ENCODE data around the gene RASAL3.
"Not testable (repeated sequence)": the region's sequence is repeated elsewhere in the genome, so short reads cannot be mapped to it uniquely, and the experiment has no call there.

RASAL3 gene

DNA sequence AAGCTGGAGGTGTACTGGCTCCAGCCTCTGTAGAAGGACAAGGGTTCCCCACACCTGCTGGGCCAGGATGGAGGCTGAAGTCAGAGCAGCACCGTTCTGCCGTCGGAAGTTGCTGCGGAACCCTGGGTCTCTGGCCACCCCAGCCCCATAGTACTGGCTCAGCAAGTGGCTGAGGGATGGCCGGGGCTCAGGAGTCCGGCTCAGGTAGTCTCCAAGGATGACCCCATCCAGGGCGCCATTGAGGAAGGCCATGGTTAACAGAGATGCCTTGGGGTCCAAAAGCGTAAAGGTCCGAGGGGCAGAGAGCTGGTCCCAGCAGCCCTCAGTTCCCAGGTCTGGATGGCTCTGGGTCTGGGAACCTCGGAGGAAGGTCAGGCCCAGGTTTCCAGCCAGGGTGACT, 11.3 kb upstream of the RASAL3 start:
- in situ Hi-C loops (cut with MboI; ENCODE audit: low pct_unique_long_range_greater_than_20kb, low sequenced_read_pairs) = no loop called here
- DNase-seq = no peak

DNA sequence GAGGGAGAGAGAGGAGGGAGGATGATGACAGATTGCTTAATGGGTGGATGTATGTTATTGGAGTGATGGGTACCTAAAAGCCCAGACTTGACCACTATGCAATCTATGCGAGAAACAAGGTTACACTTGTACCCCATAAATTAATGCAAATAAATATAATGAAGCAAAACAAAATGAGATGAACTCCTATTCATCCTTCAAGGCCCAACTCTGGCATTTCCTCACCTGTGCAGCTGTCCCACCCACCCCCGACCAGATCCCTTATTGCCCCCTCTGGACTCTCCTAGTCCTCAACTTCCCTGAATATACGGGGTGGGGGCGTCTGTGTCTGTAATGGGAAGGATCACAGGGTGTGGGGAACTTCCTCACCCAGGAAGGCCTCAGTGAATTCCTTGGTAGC, 10.8 kb upstream of the RASAL3 start:
- no peak for DNase-seq
- in situ Hi-C loops (cut with MboI; ENCODE audit: low pct_unique_long_range_greater_than_20kb, low sequenced_read_pairs) = no loop called here

DNA sequence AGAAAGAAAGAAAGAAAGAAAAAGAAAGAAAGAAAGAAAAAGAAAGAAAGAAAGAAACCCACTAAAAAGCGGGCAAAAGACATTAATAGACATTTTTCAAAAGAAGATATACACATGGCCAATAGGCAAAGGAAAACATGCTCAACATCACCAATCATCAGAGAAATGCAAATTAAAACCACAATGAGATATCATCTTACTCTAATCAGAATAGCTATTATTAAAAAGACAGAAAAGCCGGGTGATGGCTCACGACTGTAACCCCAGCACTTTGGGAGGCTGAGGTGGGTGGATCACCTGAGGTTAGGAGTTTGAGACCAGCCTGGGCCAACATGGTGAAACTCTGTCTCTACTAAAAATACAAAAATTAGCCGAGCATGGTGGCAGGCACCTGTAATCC, 9.5 kb upstream of the RASAL3 start:
- DNase-seq = not testable (repeated sequence)

DNA sequence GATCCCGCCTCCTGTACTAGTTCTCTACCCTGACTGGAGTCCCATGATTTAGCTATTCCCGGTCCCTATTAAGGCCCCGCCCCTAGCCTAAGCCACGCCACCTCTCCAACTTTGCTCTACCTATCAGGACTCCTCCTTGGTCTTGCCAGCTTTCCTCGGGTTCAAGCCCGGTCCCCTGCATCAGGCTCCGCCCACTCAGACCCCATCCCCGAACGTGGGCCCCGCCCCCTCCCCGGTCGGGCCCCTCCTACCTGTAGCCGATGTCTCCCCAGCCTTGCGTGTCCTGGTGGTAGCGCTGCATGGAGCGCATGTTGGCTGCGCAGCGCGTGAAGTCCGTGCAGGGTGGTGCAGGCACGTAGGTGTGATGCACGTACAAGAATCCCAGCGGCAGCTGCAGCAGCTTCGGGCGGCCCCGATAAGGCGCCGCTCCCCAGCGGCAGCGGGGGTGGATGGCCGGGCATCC, 7.3 kb upstream of the RASAL3 start:
- no peak for DNase-seq
- in situ Hi-C loops (cut with MboI; ENCODE audit: low pct_unique_long_range_greater_than_20kb, low sequenced_read_pairs) = no loop called here

More for the DNA sequence above, 9.5 kb upstream of the RASAL3 start:
- in situ Hi-C loops (cut with MboI; ENCODE audit: low pct_unique_long_range_greater_than_20kb, low sequenced_read_pairs) = not testable (repeated sequence)

DNA sequence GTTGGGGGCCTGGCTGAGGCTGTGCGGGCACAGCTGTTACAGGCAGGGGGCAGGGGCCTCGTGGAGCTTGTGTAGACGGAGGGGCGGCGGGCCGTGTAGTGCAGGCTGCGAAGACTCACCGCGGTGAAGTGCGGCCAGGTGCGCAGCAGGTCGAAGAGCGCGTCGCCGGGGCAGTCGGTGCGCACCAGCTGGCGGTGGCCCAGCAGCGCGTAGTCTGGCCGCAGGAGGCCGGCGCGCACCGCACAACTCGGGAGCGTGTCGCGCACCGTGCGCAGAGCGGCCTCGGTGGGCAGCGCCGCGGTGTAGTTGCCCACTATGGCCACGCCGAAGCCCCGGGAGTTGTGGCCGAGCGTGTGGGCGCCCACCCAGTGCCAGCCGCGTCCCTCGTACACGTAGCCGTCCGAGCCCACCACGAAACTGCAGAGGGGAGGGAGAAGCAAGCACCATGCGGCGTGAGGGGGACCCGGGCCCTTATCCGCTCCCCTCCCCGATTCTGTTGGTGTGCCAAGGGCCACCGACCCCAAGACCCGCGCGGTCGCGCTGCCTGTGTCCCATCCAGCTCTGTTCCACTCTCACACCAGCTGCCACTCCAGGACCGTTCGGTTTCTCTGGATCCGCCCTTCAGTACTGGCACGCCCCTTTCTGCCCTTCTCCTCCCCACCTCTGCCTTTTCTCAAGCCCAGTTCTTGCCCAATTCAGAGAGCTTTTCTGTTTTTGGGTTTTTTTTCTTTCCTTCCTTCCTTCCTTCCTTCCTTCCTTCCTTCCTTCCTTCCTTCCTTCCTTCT, 5.4 kb upstream of the RASAL3 start:
- in situ Hi-C loops (cut with MboI; ENCODE audit: low pct_unique_long_range_greater_than_20kb, low sequenced_read_pairs) = no loop called here
- no peak for DNase-seq

DNA sequence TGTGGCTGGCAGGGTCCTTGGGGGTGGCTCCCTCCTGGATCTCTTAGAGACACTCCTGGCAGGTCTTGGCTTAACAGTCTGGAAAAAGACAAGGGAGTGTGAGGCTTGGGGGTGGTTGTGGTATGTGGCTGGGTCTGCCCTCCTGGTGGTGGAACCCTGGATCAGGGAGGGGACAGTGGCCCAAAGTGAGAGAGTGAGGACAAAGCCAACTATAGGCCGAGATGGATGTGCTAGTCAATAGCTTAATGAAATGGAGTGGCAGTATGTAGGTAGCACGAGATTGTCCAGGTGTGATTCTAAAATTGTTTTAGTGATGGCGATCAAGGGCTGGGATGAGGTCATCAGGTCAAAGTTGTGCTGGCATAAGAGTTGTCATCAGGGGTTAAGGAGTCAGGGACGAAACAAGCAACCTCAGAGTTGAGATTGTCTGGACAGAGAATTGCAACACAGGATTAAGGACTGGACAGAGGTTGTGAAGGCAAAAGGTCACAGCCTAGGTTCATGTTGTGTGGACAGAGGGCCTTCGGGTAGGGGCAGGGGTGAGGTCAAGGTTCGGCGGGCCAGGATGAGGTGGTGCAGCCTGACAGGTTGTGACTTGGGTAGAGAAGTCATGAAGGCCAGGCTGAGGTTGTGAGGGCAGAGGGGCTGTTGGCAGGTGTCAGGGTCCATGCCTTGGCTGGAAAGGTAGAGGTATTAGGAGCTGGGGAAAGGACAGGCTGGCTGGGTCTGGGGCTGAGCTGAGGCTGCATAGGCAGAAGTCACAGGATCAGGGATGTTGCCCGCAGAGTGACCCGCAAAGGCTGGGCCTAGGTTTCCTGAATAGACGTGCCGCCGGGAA, 4.5 kb upstream of the RASAL3 start:
- in situ Hi-C loops (cut with MboI; ENCODE audit: low pct_unique_long_range_greater_than_20kb, low sequenced_read_pairs) = no loop called here

DNA sequence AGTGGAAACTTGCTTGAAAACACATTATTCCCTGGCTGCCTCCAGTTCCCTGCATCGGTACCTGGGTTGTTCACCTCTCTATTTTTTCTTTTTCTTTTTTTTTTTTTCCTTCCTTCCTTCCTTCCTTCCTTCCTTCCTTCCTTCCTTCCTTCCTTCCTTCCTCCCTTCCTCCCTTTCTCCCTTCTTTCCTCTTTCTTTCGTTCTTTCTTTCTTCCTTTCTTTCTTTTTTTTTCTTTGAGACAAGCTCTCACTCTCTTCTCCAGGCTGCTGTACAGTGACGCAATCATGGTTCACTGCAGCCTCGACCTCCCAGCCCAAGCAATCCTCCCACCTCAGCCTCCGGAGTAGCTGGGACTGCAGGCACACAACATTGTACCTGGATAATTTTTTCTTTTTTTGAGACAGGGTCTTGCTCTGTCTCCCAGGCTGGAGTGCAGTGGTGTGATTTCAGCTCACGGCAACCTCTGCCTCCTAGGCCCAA, 3.4 kb upstream of the RASAL3 start:
- in situ Hi-C loops (cut with MboI; ENCODE audit: low pct_unique_long_range_greater_than_20kb, low sequenced_read_pairs) = no loop called here

More for the DNA sequence above, 4.5 kb upstream of the RASAL3 start:
- no peak for DNase-seq

DNA sequence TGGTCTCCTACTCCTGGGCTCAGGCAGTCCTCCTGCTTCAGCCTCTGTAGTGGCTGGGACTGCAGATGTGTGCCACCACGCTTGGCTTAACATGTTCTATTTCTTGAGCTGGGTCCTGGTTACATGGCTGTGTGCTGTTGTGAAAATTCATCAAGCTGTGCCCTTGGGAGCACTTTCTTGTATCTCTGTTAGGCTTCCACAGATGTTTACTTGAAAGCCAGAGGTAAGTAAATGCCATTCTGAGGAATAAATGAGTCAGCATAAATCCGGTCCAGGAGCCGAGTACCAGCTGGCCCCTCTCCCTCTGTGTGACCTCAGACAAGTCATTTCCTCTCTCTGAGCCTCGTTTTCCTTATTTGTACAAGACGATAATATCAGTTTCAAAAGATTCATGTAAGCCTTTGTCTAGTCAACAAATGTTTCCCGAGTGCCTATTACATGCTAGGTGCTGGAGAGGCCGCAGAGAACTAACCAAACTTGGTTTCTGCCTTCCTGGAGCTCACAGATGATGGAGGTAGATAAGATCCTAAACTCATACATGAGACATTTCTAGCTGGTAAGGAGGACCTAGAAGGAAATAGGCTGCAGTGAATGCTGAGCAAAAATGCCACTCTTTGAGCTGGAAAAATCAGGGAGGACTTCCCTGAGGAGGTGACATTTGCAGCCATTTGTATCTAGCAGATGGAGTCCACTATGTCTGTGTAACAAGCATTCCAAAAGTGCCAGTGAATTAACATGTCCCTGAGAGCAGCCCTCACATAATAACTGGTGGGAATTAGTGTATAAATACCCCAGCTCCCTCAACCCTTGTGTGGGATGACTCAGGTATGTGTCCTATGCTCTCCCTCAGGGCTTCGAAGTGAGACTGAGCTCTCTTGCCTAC, 2.7 kb upstream of the RASAL3 start:
- in situ Hi-C loops (cut with MboI; ENCODE audit: low pct_unique_long_range_greater_than_20kb, low sequenced_read_pairs) = no loop called here
- peak; percentile 87 for DNase-seq

More for the DNA sequence above, 3.4 kb upstream of the RASAL3 start:
- DNase-seq = no peak

DNA sequence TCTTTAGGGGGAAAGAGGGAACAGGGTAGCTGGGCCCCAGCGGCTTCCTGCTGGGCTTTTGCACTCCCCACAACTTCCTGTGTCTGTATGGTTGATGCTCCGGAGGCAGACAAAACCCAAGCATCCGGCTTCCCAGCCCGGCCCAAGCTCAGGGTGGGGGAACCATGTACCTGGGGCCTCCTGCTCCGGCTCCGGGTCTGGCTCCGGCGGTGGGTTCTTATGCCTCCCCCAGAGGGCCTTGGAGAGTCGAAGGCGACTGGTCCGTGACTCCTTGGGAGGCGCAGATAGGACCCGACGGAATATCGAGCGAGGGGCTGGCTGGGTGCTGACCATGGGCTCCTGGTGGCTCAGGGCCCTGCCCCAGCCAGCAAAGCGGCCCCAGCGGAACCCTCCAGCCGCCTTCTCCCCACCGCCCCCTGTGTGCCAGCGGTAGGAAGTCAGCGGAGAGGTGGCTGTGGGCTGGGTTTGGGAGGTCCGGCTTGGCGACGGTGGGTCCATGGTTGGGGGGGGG, 428 bp downstream of the RASAL3 start:
- in situ Hi-C loops (cut with MboI; ENCODE audit: low pct_unique_long_range_greater_than_20kb, low sequenced_read_pairs) = no loop called here
- DNase-seq = peak; percentile 90

DNA sequence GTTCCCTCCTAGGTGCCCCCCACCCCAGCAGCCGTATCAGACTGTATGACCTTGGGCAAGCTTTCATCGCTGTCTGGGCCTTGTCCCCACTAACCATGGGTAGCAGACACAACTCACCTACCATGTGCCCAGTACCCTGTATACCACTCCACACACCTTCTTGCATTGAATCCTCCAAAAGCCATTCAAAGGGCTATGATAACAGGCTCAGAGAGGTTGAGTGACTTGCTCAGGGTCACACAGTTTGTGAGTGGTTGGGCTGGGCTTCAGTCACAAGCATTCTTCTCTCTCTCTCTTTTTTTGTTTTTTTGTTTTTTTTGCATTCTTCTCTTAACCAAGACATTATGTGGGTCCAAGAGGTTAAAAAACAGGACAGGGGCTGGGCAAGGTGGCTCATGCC, 2.6 kb downstream of the RASAL3 start:
- in situ Hi-C loops (cut with MboI; ENCODE audit: low pct_unique_long_range_greater_than_20kb, low sequenced_read_pairs) = no loop called here
- DNase-seq = no peak

DNA sequence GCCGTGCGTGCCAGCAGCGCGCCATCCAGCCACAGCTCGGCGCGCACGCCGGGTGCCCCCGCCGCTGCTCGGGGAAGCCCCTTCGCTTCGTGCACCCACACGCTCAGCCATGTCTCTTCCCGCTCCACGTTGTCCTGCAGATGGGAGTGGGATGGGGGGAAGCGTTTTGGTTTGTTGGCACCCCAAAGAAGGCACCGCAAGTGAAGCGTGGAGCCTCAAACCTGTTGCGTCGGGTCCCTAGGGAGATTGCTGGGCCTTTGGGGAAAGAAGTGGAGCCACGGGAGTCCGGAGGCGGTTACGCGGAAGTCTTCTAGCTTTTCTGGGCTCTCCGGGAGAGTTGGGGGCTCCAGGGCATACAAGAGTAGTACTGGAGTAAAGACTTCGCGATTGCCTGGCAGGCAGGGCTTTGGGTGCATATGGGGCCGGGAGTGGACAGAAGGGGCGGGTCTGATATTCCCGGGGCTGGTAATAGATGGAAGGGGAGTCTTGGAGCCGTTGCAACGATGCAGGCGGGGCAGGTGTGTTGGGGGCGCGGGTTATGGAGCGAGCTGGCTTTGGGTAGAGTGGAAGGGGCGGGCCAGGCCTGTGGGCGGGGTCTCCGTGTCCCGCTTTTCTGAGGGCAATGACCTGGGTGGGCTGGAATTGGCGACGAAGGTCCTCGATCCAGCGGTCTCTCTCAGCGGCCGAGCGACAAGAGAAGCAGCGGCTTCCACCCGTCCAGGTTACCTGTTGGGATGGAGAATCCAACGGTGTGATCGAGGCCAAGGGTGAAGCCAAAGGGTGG, 6.5 kb downstream of the RASAL3 start:
- in situ Hi-C loops (cut with MboI; ENCODE audit: low pct_unique_long_range_greater_than_20kb, low sequenced_read_pairs) = no loop called here

DNA sequence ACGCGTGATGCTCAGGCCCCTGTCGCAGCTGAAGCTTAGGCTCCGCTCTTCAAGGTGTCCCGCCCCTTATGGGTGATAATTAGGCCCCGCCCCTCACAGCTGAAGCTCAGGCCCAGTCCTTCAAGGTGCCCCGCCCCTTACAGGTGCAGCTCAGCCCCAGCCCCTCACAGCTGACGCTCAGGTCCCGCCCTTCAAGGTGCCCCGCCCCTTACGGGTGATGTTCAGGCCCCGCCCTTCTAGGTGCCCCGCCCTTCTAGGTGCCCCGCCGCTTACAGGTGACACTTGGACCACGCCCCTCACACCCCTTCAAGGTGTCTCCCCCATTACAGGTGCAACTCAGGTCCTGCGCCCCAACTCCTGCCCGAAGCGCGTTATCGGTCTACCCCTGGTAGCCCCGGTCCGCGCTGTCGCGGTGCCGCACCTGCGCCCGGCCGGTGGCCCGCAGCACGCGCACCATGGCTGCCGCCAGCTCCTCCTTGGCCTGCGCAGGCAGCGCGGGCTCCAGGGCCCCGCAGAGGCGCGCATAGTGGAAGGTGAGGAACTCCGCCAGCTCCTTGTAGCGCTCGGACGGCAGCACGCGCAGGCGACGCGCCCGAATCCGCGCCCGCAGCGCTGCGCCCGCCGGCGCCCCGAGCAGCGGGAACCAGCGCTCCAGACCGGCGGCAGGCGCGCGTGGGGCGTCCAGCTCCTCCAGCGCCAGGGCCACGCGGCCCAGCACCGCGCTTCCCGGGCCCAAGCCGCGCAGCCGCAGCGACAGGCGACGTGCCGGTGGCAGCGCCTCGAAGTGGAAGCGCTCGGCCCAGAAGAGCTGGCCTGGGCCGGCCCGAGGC, 7.3 kb downstream of the RASAL3 start:
- no peak for DNase-seq
- in situ Hi-C loops (cut with MboI; ENCODE audit: low pct_unique_long_range_greater_than_20kb, low sequenced_read_pairs) = no loop called here

More for the DNA sequence above, 6.5 kb downstream of the RASAL3 start:
- DNase-seq = no peak

DNA sequence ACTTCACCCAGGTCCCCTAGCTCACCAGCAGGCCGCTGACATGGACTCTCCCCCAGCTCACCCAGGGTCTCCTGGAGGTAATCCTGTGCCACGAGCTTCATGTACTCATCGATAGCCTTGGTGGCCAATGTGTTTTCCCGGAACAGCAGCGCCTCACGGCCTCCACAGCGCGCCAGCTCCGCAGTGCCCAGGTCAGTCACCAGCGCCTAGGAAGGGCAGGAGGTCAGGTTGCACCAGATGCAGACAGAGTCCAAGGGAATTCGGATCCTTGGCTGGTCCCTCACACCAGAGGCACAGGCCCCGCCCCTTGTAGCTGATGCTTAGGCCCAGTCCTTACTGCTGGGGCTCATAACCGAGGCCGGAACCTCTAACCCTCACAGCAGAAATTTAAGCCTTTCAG, 7.9 kb downstream of the RASAL3 start:
- no peak for DNase-seq
- in situ Hi-C loops (cut with MboI; ENCODE audit: low pct_unique_long_range_greater_than_20kb, low sequenced_read_pairs) = no loop called here

DNA sequence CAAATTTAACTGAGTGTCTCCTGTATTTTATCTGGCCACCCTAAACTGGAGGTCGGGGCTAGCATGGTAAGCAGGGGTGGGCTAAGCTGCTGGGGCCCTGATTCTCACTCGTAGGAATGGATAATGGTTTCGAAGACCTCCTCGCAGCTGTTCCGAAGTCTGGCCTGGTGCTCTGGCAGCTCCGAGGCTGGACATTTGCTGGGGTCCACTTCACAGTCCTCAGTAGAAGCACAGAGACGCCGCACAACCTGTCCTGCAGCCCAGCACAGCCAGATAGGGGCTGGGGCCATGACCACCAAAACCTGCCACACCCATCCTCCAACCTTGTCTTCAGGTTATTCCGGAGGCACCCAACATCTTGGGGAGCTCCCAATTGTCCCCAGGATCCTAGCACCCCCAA, 8.3 kb downstream of the RASAL3 start:
- no peak for DNase-seq
- in situ Hi-C loops (cut with MboI; ENCODE audit: low pct_unique_long_range_greater_than_20kb, low sequenced_read_pairs) = no loop called here

DNA sequence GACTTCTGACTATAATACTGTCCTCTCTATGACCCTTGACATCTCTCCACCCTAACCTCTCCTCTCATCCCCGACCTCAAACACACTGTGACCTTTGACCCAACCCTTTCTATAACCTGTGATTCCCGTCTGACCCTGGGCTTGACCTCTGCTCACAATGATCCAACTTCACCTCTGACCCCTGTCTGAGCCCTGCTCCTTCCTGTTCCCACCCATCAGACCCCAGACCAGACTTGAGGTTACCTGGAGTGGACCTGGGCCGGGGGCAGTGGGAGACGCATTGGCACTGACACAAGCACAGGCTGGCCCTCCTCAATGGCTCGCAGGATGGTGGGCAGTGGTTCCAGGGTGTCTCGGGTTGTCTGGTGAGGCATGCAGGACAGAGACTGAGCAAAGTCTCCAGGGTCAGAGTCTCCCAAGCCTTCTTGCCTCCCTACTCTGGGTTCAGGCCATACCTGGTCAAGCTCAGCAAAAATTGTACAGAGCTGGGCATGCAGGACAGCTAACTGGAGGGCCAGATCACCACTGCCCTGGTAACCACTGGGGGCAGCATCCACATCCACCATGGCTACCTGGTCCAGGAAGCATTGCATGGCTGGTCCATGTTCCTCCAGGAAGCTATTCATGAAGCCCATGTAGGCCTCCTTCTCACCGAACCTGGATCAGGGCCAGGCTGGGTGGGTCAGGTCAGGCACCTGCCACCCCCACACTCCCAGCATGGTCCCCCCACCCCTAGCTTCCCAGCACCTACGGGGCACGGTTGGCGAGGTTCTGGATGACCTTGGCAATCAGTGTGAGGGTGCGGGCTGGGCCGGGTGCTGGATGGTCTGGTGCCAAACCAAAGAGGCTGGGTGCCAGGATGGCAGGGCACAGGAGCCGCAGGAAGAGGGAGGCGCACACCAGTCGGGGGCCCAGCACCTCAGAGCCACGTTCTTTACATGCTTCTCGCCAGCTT, 10.2 kb downstream of the RASAL3 start:
- in situ Hi-C loops (cut with MboI; ENCODE audit: low pct_unique_long_range_greater_than_20kb, low sequenced_read_pairs) = no loop called here
- no peak for DNase-seq

DNA sequence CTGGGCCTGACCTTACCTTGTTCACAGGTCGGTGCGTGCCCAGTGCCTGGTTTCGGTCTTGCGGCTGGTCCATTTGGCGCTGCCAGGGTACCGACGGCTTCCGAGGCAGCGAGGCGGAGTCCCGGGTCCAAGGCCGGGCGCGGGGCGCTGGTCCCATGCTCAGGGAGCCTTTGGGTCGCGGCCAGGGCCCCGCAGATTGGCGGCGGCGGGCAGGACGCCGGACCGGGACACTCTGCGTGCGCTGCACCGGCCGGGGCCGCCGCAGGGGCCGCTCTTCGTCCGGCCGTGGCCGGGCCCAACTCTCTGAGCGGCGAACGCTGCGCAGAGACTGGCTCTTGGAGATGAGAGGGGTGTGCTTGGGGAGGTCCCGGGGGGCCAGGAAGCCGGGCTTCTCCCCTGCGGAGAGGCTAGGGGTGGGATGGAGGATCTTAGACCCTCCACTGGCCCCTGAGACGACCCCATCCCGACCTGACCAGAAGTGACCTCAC, 11.2 kb downstream of the RASAL3 start:
- in situ Hi-C loops (cut with MboI; ENCODE audit: low pct_unique_long_range_greater_than_20kb, low sequenced_read_pairs) = no loop called here

More for the DNA sequence above, 11.2 kb downstream of the RASAL3 start:
- DNase-seq = no peak

Measured in KBM-7 (cell line).